ENCODE measurements around the gene ADIG.

DNA sequence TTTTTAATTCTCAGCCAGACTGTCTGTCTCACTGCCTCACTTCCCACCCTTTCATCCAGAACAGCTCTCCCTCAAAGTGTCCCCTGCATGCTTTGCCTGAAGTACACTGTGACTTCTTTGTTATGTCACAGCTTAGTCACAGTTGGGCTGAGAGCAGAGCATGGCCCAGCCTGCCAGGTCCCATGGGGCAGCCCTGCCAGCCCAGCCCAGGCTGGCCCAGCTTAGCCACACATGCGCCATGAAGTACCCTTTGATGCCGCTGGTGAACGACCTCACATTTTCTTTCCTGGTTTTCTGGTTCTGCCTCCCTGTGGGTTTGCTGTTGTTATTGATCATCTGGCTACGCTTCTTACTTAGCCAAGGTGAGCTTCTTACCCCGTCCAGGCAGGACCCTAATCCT lies at the start of gene ADIG:
- TF ChIP-seq POLR2A (IDR thresholded peaks at IDR 0.05) = no peak
- TF ChIP-seq, protein P1, sequence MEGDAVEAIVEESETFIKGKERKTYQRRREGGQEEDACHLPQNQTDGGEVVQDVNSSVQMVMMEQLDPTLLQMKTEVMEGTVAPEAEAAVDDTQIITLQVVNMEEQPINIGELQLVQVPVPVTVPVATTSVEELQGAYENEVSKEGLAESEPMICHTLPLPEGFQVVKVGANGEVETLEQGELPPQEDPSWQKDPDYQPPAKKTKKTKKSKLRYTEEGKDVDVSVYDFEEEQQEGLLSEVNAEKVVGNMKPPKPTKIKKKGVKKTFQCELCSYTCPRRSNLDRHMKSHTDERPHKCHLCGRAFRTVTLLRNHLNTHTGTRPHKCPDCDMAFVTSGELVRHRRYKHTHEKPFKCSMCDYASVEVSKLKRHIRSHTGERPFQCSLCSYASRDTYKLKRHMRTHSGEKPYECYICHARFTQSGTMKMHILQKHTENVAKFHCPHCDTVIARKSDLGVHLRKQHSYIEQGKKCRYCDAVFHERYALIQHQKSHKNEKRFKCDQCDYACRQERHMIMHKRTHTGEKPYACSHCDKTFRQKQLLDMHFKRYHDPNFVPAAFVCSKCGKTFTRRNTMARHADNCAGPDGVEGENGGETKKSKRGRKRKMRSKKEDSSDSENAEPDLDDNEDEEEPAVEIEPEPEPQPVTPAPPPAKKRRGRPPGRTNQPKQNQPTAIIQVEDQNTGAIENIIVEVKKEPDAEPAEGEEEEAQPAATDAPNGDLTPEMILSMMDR (IDR thresholded peaks at IDR 0.05 in 8 of 11, conservative IDR thresholded peaks at IDR 0.05 in 3 of 11) = no peak

All from spleen (tissue), 7 donors.